ENCODE data around the gene GPC5. TPM values are rescaled to one million over a fixed set of nuclear protein-coding genes. Genes with fewer than 3 reads are reported as not detected.

Gene GPC5
- total and polyA plus RNA-seq, 3 donors from 2014 or later, result 11.5 to 81.8 (median 52.1) TPM

GRCh38 chr13:92609376-92609775 lies 1211.0 kb downstream of the GPC5 start:
- 79 to 85% methylated on average over 2 of the region's 2 CpGs for WGBS, 2 donors
- Histone ChIP-seq H3K4me3 (no peak overlapping the region), H3K9me3 (no peaks in the 10 kb centered on the region), H3K4me1 (no peaks in the 10 kb centered on the region), H3K27ac (no peak overlapping the region), H3K27me3 (no peaks in the 10 kb centered on the region), H3K36me3 (ENCODE audit: low read depth, missing control alignments) (no peaks in the 10 kb centered on the region)
- DNase-seq, result no peak
- intact Hi-C loops (cut with DNase I; ENCODE audit: low total_unique reads), result no loop called here
- no peak for TF ChIP-seq POLR2A (IDR thresholded peaks at IDR 0.05)
- TF ChIP-seq CTCF (IDR thresholded peaks at IDR 0.05), result no peak

DNA sequence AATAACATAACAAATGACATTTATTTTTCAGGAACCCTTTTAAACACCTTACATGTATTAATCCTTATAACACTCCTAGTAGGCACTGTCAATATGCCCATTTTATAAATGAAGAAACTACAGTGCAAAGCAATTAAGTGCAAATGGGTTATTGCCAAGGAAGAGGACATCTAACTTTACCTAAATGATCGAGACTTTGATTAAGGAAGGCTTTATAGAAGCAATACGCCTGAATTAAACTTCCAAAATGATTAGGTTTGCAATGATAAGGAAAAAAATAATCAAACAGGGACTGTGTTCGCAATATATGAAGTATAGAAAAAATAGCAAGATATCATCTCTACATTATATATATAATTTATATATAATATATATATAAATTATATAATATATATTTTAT lies 1214.5 kb downstream of the GPC5 start:
- Histone ChIP-seq H3K27me3 (no peaks in the 10 kb centered on the region), H3K4me1 (no peaks in the 10 kb centered on the region), H3K9me3 (no peaks in the 10 kb centered on the region), H3K27ac (no peak overlapping the region), H3K36me3 (ENCODE audit: low read depth, missing control alignments) (no peaks in the 10 kb centered on the region), H3K4me3 (no peak overlapping the region)
- no peak for TF ChIP-seq POLR2A (IDR thresholded peaks at IDR 0.05)
- no peak for TF ChIP-seq CTCF (IDR thresholded peaks at IDR 0.05)
- intact Hi-C loops (cut with DNase I; ENCODE audit: low total_unique reads), result no loop called here
- 91 to 98% methylated on average over 3 of the region's 3 CpGs for WGBS, 2 donors
- DNase-seq, result no peak

- DNase-seq, result no peak
- Histone ChIP-seq H3K27me3 (no peaks in the 10 kb centered on the region), H3K4me1 (no peaks in the 10 kb centered on the region), H3K27ac (no peak overlapping the region), H3K9me3 (no peaks in the 10 kb centered on the region), H3K4me3 (no peak overlapping the region), H3K36me3 (ENCODE audit: low read depth, missing control alignments) (no peaks in the 10 kb centered on the region)
- no peak for TF ChIP-seq CTCF (IDR thresholded peaks at IDR 0.05)
- no peak for TF ChIP-seq POLR2A (IDR thresholded peaks at IDR 0.05)
- intact Hi-C loops (cut with DNase I; ENCODE audit: low total_unique reads), result no loop called here
Observed at GRCh38 chr13:92613921-92614320, 1215.5 kb downstream of the GPC5 start.

GRCh38 chr13:92621985-92622384 lies 1223.6 kb downstream of the GPC5 start:
- TF ChIP-seq CTCF (IDR thresholded peaks at IDR 0.05) (no peak), POLR2A (IDR thresholded peaks at IDR 0.05) (no peak)
- H3K9me3 ChIP-seq, result no peaks in the 10 kb centered on the region
- no peaks in the 10 kb centered on the region for H3K36me3 ChIP-seq (ENCODE audit: low read depth, missing control alignments)
- 90 to 94% methylated on average over 5 of the region's 5 CpGs for WGBS, 2 donors
- no peak overlapping the region for H3K27ac ChIP-seq
- no peaks in the 10 kb centered on the region for H3K4me1 ChIP-seq
- intact Hi-C loops (cut with DNase I; ENCODE audit: low total_unique reads), result no loop called here
- no peaks in the 10 kb centered on the region for H3K27me3 ChIP-seq
- DNase-seq, result no peak
- no peak overlapping the region for H3K4me3 ChIP-seq

DNA sequence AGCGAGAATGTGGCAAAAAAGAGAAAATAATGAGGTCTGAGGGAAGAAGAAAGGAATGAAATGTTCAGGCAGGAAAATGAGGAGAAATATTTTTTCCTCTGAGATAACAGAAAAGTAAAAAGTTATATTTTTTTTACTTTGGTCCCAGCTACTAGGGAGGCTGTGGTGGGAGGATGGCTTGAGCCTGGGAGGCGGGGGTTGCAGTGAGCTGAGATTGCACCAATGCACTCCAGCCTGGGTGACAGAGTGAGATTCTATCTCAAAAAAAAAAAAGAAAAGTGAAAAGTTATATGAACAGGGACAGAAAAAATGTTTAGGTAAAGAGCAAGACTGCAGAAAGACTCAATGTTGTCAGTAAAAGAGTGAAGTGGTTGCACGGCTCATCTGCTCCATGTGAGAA lies 1224.5 kb downstream of the GPC5 start:
- Histone ChIP-seq H3K4me1 (no peaks in the 10 kb centered on the region), H3K4me3 (no peak overlapping the region), H3K27me3 (no peaks in the 10 kb centered on the region), H3K9me3 (no peaks in the 10 kb centered on the region), H3K27ac (no peak overlapping the region), H3K36me3 (ENCODE audit: low read depth, missing control alignments) (no peaks in the 10 kb centered on the region)
- 45 to 50% methylated on average over 3 of the region's 3 CpGs for WGBS, 2 donors
- TF ChIP-seq POLR2A (IDR thresholded peaks at IDR 0.05), result no peak
- TF ChIP-seq CTCF (IDR thresholded peaks at IDR 0.05), result no peak
- intact Hi-C loops (cut with DNase I; ENCODE audit: low total_unique reads), result no loop called here
- DNase-seq, result peak; percentile 19

All from testis (tissue), 3 donors.